ENCODE results near the gene THRB.

DNA sequence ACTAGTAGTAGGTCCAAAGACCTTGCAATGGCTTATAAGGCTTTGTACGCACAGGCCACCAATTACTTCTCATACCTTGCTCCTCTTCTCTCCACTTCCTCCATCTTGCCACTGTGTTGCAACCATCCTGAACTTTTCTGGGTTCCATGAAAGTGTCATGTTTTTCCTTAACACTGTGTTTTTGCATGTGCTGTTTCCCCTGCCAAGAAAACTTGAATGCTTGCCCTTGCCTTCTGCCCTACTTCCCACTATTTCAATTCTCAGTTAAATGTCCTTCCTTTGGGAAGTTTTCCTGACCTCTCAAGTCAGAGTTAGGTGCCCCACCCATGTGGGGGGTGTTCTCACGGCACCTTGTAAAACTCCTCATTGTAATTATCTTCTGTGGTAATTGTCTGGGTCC, 182.8 kb downstream of the THRB start:
- TF ChIP-seq, protein P1, sequence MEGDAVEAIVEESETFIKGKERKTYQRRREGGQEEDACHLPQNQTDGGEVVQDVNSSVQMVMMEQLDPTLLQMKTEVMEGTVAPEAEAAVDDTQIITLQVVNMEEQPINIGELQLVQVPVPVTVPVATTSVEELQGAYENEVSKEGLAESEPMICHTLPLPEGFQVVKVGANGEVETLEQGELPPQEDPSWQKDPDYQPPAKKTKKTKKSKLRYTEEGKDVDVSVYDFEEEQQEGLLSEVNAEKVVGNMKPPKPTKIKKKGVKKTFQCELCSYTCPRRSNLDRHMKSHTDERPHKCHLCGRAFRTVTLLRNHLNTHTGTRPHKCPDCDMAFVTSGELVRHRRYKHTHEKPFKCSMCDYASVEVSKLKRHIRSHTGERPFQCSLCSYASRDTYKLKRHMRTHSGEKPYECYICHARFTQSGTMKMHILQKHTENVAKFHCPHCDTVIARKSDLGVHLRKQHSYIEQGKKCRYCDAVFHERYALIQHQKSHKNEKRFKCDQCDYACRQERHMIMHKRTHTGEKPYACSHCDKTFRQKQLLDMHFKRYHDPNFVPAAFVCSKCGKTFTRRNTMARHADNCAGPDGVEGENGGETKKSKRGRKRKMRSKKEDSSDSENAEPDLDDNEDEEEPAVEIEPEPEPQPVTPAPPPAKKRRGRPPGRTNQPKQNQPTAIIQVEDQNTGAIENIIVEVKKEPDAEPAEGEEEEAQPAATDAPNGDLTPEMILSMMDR (tag by site-specific recombination; IDR thresholded peaks at IDR 0.05) = no peak
- TF ChIP-seq, protein P2, sequence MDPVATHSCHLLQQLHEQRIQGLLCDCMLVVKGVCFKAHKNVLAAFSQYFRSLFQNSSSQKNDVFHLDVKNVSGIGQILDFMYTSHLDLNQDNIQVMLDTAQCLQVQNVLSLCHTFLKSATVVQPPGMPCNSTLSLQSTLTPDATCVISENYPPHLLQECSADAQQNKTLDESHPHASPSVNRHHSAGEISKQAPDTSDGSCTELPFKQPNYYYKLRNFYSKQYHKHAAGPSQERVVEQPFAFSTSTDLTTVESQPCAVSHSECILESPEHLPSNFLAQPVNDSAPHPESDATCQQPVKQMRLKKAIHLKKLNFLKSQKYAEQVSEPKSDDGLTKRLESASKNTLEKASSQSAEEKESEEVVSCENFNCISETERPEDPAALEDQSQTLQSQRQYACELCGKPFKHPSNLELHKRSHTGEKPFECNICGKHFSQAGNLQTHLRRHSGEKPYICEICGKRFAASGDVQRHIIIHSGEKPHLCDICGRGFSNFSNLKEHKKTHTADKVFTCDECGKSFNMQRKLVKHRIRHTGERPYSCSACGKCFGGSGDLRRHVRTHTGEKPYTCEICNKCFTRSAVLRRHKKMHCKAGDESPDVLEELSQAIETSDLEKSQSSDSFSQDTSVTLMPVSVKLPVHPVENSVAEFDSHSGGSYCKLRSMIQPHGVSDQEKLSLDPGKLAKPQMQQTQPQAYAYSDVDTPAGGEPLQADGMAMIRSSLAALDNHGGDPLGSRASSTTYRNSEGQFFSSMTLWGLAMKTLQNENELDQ (tag by site-specific recombination; IDR thresholded peaks at IDR 0.05; ENCODE audit: low read depth) = no peak
- TF ChIP-seq, protein P3, sequence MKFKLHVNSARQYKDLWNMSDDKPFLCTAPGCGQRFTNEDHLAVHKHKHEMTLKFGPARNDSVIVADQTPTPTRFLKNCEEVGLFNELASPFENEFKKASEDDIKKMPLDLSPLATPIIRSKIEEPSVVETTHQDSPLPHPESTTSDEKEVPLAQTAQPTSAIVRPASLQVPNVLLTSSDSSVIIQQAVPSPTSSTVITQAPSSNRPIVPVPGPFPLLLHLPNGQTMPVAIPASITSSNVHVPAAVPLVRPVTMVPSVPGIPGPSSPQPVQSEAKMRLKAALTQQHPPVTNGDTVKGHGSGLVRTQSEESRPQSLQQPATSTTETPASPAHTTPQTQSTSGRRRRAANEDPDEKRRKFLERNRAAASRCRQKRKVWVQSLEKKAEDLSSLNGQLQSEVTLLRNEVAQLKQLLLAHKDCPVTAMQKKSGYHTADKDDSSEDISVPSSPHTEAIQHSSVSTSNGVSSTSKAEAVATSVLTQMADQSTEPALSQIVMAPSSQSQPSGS (tag by site-specific recombination; IDR thresholded peaks at IDR 0.05; ENCODE audit: low read depth) = no peak
- no peak for TF ChIP-seq ZNF214 (tag by site-specific recombination; IDR thresholded peaks at IDR 0.05; ENCODE audit: borderline replicate concordance)
- no peak for TF ChIP-seq ZNF366 (tag by site-specific recombination; conservative IDR thresholded peaks at IDR 0.05)
- no peak for TF ChIP-seq YY1 (tag by site-specific recombination; IDR thresholded peaks at IDR 0.05)
- TF ChIP-seq, protein P4, sequence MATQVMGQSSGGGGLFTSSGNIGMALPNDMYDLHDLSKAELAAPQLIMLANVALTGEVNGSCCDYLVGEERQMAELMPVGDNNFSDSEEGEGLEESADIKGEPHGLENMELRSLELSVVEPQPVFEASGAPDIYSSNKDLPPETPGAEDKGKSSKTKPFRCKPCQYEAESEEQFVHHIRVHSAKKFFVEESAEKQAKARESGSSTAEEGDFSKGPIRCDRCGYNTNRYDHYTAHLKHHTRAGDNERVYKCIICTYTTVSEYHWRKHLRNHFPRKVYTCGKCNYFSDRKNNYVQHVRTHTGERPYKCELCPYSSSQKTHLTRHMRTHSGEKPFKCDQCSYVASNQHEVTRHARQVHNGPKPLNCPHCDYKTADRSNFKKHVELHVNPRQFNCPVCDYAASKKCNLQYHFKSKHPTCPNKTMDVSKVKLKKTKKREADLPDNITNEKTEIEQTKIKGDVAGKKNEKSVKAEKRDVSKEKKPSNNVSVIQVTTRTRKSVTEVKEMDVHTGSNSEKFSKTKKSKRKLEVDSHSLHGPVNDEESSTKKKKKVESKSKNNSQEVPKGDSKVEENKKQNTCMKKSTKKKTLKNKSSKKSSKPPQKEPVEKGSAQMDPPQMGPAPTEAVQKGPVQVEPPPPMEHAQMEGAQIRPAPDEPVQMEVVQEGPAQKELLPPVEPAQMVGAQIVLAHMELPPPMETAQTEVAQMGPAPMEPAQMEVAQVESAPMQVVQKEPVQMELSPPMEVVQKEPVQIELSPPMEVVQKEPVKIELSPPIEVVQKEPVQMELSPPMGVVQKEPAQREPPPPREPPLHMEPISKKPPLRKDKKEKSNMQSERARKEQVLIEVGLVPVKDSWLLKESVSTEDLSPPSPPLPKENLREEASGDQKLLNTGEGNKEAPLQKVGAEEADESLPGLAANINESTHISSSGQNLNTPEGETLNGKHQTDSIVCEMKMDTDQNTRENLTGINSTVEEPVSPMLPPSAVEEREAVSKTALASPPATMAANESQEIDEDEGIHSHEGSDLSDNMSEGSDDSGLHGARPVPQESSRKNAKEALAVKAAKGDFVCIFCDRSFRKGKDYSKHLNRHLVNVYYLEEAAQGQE (tag by site-specific recombination; IDR thresholded peaks at IDR 0.05) = no peak
- no peak for TF ChIP-seq YY2 (tag by site-specific recombination; IDR thresholded peaks at IDR 0.05)
- no peak for TF ChIP-seq ZNF830 (tag by site-specific recombination; IDR thresholded peaks at IDR 0.05; ENCODE audit: low read depth)
